GM21529 (cell line): ENCODE data around the gene DCAF8.

Experiments
- ATAC-seq: cut with Tn5 transposase; IDR thresholded peaks from one replicate; pipeline ENCODE4 v1.9.1; 2021; ENCODE audit not compliant: unreplicated experiment

Gene DCAF8

DNA sequence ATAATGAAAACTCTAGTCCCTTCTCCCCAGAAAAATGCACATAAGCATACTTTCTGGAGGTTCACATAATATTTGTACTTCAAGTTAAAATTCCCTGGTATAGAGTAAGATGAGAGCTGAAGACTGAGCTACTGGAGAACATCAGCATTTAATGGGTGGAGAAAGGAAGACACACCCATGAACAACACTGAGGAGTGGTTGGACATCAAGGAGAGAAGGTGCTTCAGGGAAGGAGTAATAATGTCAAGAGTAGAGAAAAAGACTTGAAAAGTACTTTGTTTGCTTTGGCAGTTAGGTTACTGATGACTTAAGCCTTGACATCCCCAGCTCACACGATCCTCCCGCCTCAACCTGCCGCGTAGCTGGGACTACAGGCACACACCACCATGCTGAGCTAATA, 35.3 kb downstream of the DCAF8 start:
- ATAC-seq, result no peak

DNA sequence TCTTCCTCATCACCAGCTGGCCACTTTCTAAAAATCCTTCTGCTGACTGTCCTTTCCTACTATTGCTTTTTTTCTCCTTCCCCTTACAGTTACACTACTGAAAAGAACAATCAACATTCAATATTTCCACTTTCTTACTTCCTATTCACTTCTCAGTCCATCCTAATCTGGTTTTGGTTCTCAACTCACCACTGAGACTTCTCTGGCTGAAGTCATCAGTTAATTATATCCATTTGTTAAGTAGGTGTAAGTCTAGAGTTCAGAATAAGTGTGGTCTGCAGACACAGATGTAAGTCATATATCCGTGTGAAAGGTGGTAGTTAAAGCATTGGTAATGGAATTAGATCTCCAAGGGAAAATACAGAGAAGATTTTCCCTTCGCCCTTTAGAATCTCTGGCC, 35.7 kb downstream of the DCAF8 start:
- no peak for ATAC-seq

DNA sequence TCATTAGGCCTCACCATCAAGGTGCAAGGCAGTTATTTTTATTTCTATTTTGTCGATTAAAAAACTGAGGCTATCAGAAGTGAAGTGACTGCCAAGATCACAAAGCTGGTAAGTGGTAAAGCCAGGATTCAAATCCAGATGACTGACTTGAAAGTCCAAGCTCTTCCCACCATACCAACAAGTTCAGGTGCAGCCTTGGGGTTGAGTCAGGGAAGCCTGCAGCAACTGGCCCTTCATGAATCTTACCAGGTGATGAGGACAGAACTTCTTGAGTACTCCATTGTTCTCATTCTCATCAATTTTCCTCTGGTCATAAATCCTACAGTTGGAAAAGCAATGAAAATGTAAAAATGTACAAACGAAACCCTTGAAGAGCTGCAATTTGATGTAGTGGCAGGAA, 37.0 kb downstream of the DCAF8 start:
- ATAC-seq, result no peak

DNA sequence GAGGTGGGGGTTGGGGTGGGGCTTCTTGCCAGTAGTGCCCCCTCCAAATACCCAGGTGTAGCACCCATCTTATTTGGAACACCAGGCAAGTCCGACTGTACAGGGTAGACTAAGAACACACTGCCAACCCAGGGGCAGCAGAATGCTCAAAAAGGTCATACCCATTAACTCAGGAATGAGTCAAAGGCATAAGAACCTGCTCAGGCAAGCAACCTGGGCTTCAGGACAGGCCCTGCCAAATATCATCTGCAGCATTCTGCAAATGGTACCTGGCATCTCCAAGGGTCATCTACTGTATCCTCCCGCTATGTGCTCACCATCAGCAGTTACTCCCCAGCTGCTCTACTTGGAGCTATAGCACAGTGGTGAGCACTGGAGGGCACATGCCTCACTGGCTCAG, 37.7 kb downstream of the DCAF8 start:
- ATAC-seq, result no peak

DNA sequence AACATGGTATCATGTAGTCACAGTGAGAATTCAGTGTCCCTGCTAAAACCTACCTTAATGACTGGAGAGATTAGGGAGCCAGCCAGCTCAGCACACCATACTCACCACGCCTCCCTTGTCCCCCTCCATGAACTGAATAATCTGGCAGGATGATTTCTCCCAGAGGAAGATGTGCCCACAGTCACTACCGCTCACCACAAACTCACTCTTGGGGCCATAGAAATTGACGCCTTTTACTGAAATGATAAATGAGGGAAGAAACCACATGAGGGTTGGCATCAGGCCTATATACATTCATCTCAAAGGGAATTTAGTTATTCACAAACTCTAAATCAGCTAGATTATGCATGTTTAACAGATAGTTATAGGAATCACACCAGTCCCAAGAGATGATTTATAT, 39.8 kb downstream of the DCAF8 start:
- ATAC-seq, result no peak

DNA sequence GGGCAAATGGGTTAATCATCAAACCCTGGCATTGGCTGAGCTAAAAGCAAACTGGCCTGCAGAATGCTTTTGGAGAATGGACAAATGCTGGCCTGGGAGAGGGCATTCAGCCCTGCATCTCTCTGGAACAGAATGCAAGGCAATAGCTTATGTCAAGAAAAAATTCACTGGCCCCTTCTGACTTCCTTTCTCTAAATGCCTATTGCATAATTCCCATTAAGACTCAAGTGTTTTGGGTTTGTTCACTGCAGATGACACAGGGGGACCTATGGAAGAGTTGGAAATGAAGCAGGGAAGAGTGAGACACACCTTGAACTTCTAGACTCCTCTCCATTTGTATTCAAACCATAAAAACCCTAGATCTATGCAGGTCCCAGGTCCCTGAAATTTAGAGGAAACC, 41.3 kb downstream of the DCAF8 start:
- no peak for ATAC-seq

DNA sequence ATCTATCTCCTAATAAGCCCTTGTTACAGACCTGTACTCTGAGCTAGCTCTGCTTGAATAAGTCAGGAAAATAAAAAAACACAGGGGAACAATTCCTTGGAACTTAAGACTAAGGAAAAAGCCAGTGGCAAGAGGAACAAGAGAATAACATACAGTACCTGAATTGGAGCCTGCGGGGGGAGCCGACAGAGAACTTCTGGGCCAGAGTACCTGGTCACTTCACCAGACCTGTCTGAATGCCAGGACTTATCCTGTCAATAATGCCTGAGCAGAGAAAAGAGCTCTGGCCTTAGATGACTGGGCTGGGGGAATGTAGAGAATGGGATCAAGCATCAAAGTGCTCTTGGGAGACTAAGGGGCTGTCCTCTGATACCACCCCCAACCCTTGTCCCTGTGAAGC, 42.0 kb downstream of the DCAF8 start:
- no peak for ATAC-seq

DNA sequence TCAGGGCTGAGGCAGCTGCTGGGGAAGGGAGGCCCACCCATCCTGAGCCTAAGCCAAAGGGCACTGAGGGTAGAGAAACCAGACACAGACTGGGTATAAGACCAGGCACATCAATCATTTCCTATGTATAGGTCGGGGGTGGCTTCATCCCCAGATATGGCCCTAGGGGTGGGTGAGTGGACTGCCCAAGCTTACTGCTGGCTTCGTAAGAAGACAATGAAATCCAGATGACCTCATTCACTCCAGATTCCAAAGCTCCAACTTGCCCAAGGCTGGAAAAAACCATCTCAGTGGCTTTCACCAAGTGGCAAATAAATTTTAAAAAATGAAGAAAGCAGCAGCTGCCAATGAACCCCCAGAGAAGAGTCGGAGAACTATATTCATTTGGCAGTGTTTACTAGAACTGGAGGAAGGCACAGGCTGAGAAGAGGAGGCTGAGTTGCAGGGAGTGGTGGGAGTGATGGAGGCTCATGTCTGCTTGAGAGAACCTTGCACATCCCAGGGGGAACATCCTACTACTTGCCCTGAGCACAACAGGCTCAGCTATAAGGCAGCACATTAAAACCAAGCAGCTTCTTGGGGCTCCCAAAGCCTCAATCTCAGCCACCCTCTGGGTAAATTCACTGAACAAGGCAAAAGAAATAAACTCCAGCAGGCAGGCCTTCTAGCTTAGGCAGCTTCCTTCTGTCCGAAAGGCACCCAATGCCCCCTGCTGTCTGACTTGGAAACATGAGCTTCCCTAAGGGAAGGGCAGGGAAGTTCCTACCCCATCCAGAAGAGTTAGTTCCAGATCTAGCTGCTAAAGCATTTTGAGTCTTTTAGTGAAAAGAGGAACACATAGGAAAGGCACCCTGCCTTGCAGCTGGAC, 43.1 kb downstream of the DCAF8 start:
- ATAC-seq, result no peak

DNA sequence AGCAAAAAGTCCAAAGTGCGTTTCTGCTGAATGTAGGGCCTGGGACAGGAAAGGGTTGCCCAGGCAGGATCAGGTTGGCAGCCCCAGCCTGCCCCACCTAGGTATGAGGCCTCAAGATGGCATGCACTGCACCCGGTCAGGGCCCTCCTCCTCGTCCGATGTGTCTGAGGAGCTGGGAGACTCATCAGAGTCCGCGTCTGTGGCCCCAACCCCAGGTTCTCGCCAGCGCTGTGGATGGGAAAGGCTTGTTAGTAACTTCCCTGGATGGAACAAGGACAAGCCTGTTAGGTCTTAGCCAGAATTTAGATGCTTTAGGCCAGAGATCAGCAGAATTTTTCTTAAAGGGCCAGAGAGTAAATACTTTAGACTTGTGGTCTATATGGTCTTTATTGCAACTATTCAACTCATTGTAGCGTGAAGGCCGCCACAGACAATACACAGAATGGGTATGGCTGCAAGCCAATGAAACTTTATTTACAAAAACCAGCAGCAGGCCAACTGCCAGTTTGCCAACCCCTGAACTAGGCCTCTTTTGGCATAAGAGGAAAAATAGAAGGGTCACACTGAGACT, 44.8 kb downstream of the DCAF8 start:
- no peak for ATAC-seq

DNA sequence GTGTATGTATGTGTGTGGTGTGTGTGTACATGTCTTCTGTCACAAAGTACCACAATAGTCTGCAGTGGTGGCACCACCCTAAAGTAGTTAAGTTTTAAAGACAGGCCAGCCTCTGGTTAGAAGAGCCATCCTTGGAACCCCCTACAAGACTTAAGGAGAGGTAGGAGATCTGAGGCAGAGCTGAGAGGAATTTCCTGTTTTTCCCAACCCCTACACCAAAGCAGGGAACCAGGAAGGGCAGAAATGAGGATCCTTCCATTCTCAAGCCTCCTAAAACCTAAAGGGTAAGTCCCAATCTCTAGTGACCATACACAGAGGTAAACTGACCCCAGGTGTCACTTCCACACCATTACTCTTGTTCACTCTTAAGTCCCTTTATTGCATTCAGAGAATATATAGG, 46.0 kb downstream of the DCAF8 start:
- ATAC-seq, result no peak

DNA sequence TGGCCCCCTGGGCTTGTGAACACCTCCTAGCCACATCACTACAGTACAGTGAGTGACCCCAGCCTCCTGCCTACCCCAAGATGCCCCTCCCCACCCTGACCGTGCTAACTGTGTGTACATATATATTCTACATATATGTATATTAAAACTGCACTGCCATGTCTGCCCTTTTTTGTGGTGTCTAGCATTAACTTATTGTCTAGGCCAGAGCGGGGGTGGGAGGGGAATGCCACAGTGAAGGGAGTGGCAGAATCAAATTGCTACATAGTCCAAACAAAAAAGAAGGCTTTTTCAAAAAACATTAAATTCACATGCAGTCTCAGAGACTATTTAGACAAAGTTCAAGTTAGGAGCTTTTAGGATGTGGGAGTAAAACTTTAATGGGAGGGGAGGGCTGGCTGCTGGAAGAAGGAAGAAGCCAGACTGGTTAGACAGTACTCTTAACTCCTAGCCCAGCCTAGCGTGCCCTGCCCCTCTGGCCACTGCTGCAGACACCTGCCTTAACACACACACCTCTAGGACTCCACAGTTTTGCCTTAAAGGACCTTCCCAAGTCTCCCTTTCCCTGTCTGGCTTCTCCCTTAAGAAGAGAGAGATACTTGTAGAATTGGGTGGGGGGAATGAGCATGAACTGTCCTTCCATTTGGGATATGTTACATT, 47.7 kb downstream of the DCAF8 start:
- ATAC-seq, result no peak

DNA sequence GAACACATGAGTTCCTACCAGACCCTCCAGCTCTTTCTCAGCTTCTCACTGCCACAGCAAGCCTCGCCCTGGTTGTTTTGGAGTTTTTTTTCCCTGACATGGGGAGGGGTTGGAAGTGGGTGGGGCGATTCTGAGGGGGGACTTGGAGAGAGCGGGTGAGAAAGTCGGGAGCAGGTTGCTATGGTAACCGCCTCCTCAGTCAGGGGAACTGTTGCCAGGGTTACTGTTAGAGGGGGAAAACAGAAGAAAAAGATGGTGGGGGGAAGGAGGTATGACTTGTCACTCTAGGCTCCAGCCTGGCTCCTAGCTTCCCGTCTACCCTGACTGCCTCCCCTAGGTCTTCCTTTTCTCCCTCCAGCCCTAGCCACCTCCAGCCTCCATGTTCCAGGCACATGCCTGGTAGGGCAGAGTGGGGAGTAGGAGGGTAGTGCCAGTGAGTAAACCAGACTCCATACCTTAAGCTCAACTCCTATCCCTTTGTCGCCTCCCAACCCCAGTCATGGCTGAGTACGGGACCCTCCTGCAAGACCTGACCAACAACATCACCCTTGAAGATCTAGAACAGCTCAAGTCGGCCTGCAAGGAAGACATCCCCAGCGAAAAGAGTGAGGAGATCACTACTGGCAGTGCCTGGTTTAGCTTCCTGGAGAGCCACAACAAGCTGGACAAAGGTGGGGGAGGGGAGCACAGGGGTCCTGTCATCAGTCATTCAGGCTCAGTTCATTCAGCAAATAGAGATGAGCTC, 51.1 kb downstream of the DCAF8 start:
- no peak for ATAC-seq

DNA sequence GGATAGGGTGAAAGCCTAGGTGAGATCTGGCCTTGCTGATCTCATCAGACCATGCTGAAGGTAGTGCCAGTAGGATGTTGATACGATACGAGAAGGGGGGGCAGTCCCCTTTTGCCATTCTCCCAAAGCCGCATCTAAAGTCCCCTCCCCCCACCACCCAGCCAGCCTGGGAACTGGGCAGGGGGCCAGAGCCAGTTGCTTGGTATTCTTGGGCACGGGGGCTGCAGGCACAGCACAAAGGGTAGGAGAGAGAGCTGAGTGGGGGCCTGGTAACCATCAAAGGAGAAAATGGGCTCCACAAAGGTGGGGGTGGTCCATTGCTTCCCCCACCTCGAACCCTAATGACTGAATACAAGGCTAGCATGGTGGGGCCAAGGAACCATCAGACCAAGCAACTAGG, 51.8 kb downstream of the DCAF8 start:
- ATAC-seq, result no peak

DNA sequence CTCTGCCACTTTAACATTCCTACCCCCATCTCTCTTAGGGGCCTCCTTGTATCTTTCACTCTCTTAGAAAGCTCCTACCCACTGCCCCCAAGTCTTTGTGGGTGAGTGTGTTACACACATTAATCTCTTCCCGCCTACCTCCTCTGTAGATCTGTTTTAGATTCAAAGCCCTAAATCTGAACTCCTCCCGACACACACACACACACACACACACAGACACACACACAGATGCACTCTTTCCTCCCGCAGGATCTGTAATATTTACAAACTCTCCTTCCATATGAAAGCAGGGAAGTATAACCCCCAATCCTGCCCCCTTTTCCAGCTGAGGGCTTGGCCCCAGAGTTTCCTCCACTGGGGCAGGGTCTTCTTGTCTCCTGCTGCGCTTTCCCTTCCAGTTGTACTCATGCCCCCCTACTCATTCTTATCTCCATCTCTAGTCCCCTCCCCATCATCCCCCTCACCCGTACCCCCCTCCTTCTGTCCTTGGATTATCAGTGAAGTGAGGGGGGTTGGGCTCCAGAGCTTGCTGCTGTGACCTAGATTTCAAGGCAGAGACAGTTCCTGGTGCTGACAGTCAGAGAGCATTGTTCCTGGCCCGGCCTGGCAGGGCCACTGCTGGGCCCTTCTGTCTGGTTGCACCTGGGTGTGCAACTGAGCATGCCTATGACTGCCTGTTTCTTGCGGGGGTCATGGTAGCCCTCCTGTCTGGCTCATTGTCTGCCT, 52.9 kb downstream of the DCAF8 start:
- no peak for ATAC-seq

DNA sequence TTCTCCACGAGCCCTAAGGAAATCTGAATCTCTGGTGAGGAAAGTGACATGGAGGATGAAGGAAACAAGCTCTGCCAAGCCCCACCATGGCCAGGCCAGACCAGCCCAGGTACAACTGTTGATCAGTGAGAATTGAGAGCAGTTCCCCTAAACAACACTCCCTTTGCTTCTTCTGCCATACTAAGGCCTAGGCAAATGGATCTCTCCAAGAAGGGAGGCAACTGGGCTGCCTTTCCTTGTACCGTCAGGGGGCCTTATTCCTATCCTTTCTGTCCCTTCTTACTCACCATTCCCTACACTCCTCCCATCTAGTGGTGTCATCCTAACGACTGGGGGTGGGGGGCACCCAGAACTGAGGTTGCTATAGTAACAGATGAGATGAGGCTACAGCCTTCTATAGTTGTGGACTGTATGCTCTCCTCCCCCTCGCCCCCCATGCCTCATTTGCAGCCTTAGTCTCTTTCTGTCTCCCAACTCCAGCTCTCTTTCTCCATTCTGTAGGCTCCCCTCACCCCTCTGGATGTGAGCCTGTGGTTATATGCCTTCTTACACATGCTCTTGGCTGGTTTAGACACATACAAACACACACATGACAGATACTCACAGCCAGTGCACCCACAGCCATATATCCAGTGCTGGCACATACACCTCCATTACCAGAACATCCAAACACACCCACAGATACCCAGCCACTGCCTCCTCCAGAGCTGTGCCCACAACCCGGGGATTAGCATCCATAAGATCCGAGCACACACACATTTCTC, 53.6 kb downstream of the DCAF8 start:
- ATAC-seq, result no peak

DNA sequence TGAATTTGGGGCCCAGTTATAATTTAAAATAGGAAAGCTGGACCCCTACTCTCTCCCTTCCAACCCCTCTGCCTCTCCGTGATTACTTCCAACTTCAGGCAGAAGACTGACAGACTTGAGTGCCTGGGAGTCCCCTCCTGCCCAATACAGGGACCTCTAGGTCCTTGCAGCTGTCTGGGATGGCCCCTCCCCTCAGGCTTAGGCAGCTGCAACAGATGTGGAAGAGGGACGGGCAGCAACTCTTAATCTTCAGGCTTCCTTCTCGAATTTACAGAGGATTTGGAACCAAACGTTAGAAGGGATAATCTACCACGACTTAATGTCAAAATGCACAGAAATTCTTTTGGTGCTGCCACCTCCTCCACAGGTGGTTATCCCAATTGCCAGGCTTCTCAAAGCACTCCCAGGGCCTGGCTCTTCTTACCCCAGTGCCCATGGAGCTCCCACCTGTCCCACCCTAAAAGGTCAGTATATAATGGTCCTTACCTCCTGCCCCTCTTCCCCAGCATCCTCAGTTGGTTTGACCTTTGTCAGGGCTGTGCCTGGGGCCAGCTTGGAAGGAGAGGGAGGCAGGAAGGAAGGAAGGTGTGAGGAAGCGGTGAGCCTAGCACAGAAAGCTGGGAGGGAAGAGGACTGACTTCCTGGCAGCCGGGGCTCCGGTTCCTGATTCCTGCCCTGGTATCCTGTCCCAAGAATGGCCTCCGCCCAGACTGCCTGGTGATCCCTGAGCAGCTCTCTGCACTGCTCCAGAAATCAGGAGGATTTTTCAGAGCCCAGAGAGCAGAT, 54.4 kb downstream of the DCAF8 start:
- no peak for ATAC-seq

DNA sequence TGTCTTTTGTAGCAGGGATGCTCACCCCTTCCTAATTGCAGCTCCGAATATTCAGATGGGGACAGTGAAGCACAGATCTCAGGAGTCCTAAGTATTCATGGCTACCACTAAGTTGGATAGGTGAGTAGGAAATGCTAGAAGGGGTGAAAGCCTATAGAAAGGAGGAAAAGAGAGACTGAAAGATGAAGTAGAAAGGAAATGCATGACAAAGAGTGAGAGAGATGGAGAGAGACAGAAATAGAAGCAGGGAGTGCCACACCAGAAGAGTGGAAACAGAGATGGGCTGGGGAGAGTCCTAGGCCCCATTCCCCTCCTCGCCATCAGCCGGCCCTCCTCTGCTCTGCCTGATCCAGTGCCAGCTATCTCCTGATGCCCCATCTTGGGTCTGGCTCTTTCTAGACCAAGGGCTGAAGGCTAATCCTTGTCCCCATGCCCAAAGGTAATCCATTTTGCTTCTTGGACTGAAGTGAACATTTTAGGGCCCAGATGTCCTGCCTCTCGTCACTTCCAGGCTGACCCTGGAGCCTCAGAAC, 55.2 kb downstream of the DCAF8 start:
- no peak for ATAC-seq

DNA sequence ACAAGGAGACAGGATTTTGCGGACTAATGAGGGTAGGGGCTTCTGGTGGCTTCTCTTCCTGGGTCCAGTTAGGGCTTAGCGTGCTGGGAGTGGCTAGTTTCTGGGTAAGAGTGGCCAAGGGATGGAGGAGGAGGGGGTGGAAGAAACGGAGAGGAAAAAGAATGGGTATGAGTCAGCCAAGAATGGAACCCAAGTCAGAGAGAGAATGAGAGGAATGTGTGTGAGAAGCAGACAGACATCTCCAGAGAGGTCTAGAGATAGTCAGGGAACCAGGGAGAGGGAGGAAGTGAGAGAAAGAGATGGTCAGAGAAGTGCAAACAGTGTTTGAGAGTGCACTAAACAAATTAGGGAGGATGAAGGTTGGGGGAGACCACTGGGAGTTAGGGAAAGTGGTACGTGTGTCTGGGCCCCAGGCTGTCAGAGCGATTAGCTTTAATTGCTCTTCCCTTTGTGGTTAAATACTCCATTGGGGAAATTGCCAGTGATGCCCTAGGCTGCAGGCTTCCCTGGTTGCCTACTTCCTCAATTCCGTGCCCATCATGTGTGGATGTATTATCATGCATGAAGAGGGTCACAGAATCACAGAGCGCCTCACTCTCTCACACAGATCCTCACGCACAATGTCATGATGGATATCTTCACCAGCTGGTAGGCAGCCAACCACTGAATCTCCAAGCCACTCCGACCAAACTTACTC, 55.8 kb downstream of the DCAF8 start:
- no peak for ATAC-seq

DNA sequence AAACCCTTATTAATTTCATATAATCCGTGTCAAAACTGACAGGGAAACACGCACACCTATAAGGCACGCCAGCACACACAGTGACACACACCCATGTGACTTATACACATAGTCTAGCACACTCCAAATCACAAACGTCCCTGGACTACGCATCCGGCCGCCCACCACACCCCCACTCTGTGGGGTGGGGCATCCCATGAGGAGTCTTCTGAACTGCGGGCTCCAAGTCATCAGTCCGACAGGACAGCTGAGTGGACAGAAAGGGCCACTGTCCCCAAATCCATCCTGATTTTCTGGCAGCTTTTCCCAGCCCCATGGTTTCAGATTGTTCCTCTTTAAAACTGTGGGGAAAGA, 56.3 kb downstream of the DCAF8 start:
- ATAC-seq, result no peak
